DOHH2 (cell line): ENCODE data around the gene UBE2K.

ENCODE experiments used
- CTCF ChIP-seq: fragments of 200-600 bp; sonication (generic); IDR thresholded peaks from one replicate; pipeline ENCODE4 v1.5.1; 2014; ENCODE audit warnings: antibody characterized with exemption, mild to moderate bottlenecking, low read depth, low read length; ENCODE audit not compliant: poor library complexity, severe bottlenecking
- EZH2phosphoT487 ChIP-seq: fragments of 200-600 bp; sonication (generic); IDR thresholded peaks from 2 replicates; pipeline ENCODE4 v1.6.1; 2017; ENCODE audit warnings: borderline replicate concordance, mild to moderate bottlenecking, antibody characterized with exemption, low read length, moderate library complexity, mixed read lengths

- TF ChIP-seq CTCF (no peak), EZH2phosphoT487 (no peak)
Observed at GRCh38 chr4:39785083-39785482, 87.1 kb downstream of the UBE2K start.
